AG10803 (cell line): ENCODE measurements around the gene ANKRD29.
A peak's percentile ranks its signal among the peaks of the same experiment; 100 is the strongest.

Experiments
- DNase-seq: peaks from one replicate; pipeline ENCODE4 v3.0.0; 2010; ENCODE audit warnings: low read depth
- H3K4me3 ChIP-seq: 2 replicates; pipeline ENCODE4 v1.5.1; 2011; ENCODE audit warnings: mild to moderate bottlenecking, low read length, control low read depth
- CTCF ChIP-seq: conservative IDR thresholded peaks from 2 replicates; pipeline ENCODE4 v1.5.1; 2011; ENCODE audit warnings: mild to moderate bottlenecking, low read length, control low read depth, inconsistent platforms

The ANKRD29 gene

GRCh38 chr18:23605941-23606340 is 56.8 kb downstream of the ANKRD29 start:
- DNase-seq, result no peak
- H3K4me3 ChIP-seq, result no peak overlapping the region
- TF ChIP-seq CTCF, result no peak

GRCh38 chr18:23599809-23600208 is 62.9 kb downstream of the ANKRD29 start:
- no peak overlapping the region for H3K4me3 ChIP-seq
- DNase-seq, result no peak
- TF ChIP-seq CTCF, result no peak

- H3K4me3 ChIP-seq, result no peak overlapping the region
- no peak for DNase-seq
- TF ChIP-seq CTCF, result no peak
These were observed 66.5 kb downstream of the ANKRD29 start for GRCh38 chr18:23596183-23596582.

GRCh38 chr18:23595591-23595990 is 67.1 kb downstream of the ANKRD29 start:
- no peak overlapping the region for H3K4me3 ChIP-seq
- DNase-seq, result no peak
- no peak for TF ChIP-seq CTCF

GRCh38 chr18:23593720-23594119 is 69.0 kb downstream of the ANKRD29 start:
- H3K4me3 ChIP-seq, result no peak overlapping the region
- DNase-seq, result peak; percentile 92
- no peak for TF ChIP-seq CTCF

- no peak for TF ChIP-seq CTCF
- no peak for DNase-seq
These were observed 69.8 kb downstream of the ANKRD29 start for GRCh38 chr18:23592911-23593310.

GRCh38 chr18:23591011-23591410 is 71.7 kb downstream of the ANKRD29 start:
- H3K4me3 ChIP-seq, result no peak overlapping the region

More at GRCh38 chr18:23592911-23593310, 69.8 kb downstream of the ANKRD29 start:
- no peak overlapping the region for H3K4me3 ChIP-seq

More at GRCh38 chr18:23591011-23591410, 71.7 kb downstream of the ANKRD29 start:
- TF ChIP-seq CTCF, result no peak
- peak; percentile 62 for DNase-seq
